Measurements from ENCODE around the gene MEIS2.

- TF ChIP-seq, protein P1, sequence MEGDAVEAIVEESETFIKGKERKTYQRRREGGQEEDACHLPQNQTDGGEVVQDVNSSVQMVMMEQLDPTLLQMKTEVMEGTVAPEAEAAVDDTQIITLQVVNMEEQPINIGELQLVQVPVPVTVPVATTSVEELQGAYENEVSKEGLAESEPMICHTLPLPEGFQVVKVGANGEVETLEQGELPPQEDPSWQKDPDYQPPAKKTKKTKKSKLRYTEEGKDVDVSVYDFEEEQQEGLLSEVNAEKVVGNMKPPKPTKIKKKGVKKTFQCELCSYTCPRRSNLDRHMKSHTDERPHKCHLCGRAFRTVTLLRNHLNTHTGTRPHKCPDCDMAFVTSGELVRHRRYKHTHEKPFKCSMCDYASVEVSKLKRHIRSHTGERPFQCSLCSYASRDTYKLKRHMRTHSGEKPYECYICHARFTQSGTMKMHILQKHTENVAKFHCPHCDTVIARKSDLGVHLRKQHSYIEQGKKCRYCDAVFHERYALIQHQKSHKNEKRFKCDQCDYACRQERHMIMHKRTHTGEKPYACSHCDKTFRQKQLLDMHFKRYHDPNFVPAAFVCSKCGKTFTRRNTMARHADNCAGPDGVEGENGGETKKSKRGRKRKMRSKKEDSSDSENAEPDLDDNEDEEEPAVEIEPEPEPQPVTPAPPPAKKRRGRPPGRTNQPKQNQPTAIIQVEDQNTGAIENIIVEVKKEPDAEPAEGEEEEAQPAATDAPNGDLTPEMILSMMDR (IDR thresholded peaks at IDR 0.05) = no peak
- peak in 1 of 4 donors; percentile 33 for TF ChIP-seq EP300 (IDR thresholded peaks at IDR 0.05)
These were observed 43.9 kb downstream of the MEIS2 start for GRCh38 chr15:37056177-37057121.
